HepG2 (cell line): ENCODE data around the gene BRI3BP. TPM values are rescaled to one million over a fixed set of nuclear protein-coding genes. Genes with fewer than 3 reads are reported as not detected.

Experiments used
- BHLHE40 ChIP-seq: IDR thresholded peaks from 2 replicates; pipeline ENCODE4 v1.6.1; 2011; ENCODE audit warnings: low read length, improper control_type of control experiment
- CEBPB ChIP-seq: IDR thresholded peaks from 2 replicates; pipeline ENCODE4 v1.6.1; 2011; ENCODE audit warnings: low read depth, low read length, improper control_type of control experiment, borderline replicate concordance
- EEA1 ChIP-seq: sonication (generic); formaldehyde crosslinking; IDR thresholded peaks from 2 replicates; pipeline ENCODE4 v1.5.1; 2020; ENCODE audit warnings: mild to moderate bottlenecking, missing genetic modification reagents, borderline replicate concordance
- FLYWCH1 ChIP-seq: sonication (generic); formaldehyde crosslinking; IDR thresholded peaks from 2 replicates; pipeline ENCODE4 v1.8.1; 2023; ENCODE audit warnings: mild to moderate bottlenecking, missing genetic modification reagents
- HNF4A ChIP-seq: sonication (generic); formaldehyde crosslinking; IDR thresholded peaks from 2 replicates; pipeline ENCODE4 v1.4.0; 2020; ENCODE audit warnings: missing genetic modification reagents
- HNRNPK ChIP-seq: fragments of 200-400 bp; formaldehyde crosslinking; IDR thresholded peaks from 2 replicates; pipeline ENCODE4 v1.6.1; 2018; ENCODE audit warnings: low read length, low read depth, moderate library complexity, mild to moderate bottlenecking; ENCODE audit not compliant: poor library complexity, severe bottlenecking
- MBD4 ChIP-seq: IDR thresholded peaks from 2 replicates; pipeline ENCODE4 v1.6.1; 2012; ENCODE audit warnings: low read length, inconsistent platforms, borderline replicate concordance
- NR2F1 ChIP-seq, 2 experiments: fragments of 450-650 bp in 1 of 2; formaldehyde crosslinking in 1 of 2; IDR thresholded peaks; 2 replicates each; pipeline versions ENCODE4 v1.5.0 to v1.6.1; 2016 to 2020; ENCODE audit warnings: mild to moderate bottlenecking in 1 of 2, missing compliant biosample characterization in 1 of 2, missing genetic modification reagents in 1 of 2, moderate library complexity in 1 of 2
- NR2F6 ChIP-seq, 2 experiments: IDR thresholded peaks; 2 replicates each; pipeline ENCODE4 v1.6.1; 2016; ENCODE audit warnings: antibody characterized with exemption in 1 of 2, mild to moderate bottlenecking in 1 of 2
- POLR2G ChIP-seq: fragments of 200-400 bp; formaldehyde crosslinking; IDR thresholded peaks from 2 replicates; pipeline ENCODE4 v1.6.1; 2018; ENCODE audit warnings: mild to moderate bottlenecking, low read depth, low read length, moderate library complexity
- RBFOX2 ChIP-seq: fragments of 200-400 bp; formaldehyde crosslinking; IDR thresholded peaks from 2 replicates; pipeline ENCODE4 v1.6.1; 2017; ENCODE audit warnings: low read depth, mild to moderate bottlenecking, low read length
- SNAI1 ChIP-seq: sonication (generic); formaldehyde crosslinking; IDR thresholded peaks from 2 replicates; pipeline ENCODE4 v1.5.0; 2020; ENCODE audit warnings: mild to moderate bottlenecking, missing genetic modification reagents, borderline replicate concordance
- ZFP36L1 ChIP-seq: sonication (generic); formaldehyde crosslinking; IDR thresholded peaks from 2 replicates; pipeline ENCODE4 v1.8.0; 2022; ENCODE audit warnings: mild to moderate bottlenecking, missing genetic modification reagents, moderate library complexity
- ZNF24 ChIP-seq: fragments of 450-650 bp; IDR thresholded peaks from 2 replicates; pipeline ENCODE4 v1.6.1; 2017; ENCODE audit warnings: antibody characterized with exemption, mild to moderate bottlenecking
- ZNF335 ChIP-seq: sonication (generic); formaldehyde crosslinking; IDR thresholded peaks from 2 replicates; pipeline ENCODE4 v1.4.0; 2020; ENCODE audit warnings: missing genetic modification reagents
- ZNF362 ChIP-seq: sonication (generic); formaldehyde crosslinking; IDR thresholded peaks from 2 replicates; pipeline ENCODE4 v1.4.0; 2020; ENCODE audit warnings: missing genetic modification reagents, mild to moderate bottlenecking, borderline replicate concordance
- ZNF460 ChIP-seq: sonication (generic); formaldehyde crosslinking; IDR thresholded peaks from 2 replicates; pipeline ENCODE4 v1.5.1; 2020; ENCODE audit warnings: missing genetic modification reagents, mild to moderate bottlenecking, borderline replicate concordance
- ZNF646 ChIP-seq: sonication (generic); formaldehyde crosslinking; IDR thresholded peaks from 2 replicates; pipeline ENCODE4 v1.9.0; 2021; ENCODE audit warnings: mild to moderate bottlenecking, missing genetic modification reagents
- ZNF709 ChIP-seq: sonication (generic); formaldehyde crosslinking; IDR thresholded peaks from 2 replicates; pipeline ENCODE4 v1.5.0; 2020; ENCODE audit warnings: mild to moderate bottlenecking, missing genetic modification reagents
- ZNF710 ChIP-seq: sonication (generic); formaldehyde crosslinking; IDR thresholded peaks from 2 replicates; pipeline ENCODE4 v1.5.0; 2020; ENCODE audit warnings: mild to moderate bottlenecking, missing genetic modification reagents, borderline replicate concordance
- ZNF781 ChIP-seq: sonication (generic); formaldehyde crosslinking; IDR thresholded peaks from 2 replicates; pipeline ENCODE4 v1.5.1; 2020; ENCODE audit warnings: borderline replicate concordance, mild to moderate bottlenecking, missing genetic modification reagents; ENCODE audit errors: not compliant biosample characterization
- polyA plus RNA-seq, 8 experiments: library from polyadenylated mRNA; depleted of rRNA in 3 of 8; stranded (reverse) in 7 of 8; unstranded in 1 of 8; fragments of >200 nt; fragmentation: Illumina TruSeq in 4 of 8; extraction: Trizol in 4 of 8; gene quantifications; 2 replicates each; pipeline versions ENCODE4 v1.2.1 to v1.2.3, GENCODE V29; 2011 to 2016; ENCODE audit warnings: low read depth in 4 of 8, missing spikeins in 1 of 8, mixed read lengths in 1 of 8; ENCODE audit not compliant: insufficient read depth in 1 of 8
- total RNA-seq, 5 experiments: library from RNA; depleted of rRNA; stranded (reverse); fragments of >200 nt; fragmentation: Illumina TruSeq; extraction: Trizol; gene quantifications; 2 replicates each; pipeline ENCODE4 v1.2.3, GENCODE V29; 2016; ENCODE audit warnings: low read depth in 1 of 5

The BRI3BP gene
- total and polyA plus RNA-seq, 2 of the 13 experiments (the other 11 are each of a cell fraction or from before 2014, with no cell fraction given): 7.5 to 21.1 TPM

- no peak for TF ChIP-seq ZNF781 (CRISPR knock-in tag)
- peak; percentile 32; the same call in 1 of the 2 replicates for TF ChIP-seq NR2F6 (IDR thresholded peaks at IDR 0.05)
- TF ChIP-seq NR2F6 (CRISPR knock-in tag; IDR thresholded peaks at IDR 0.05): no peak
- TF ChIP-seq ZNF646 (CRISPR knock-in tag): no peak
- TF ChIP-seq SNAI1: no peak
- no peak for TF ChIP-seq POLR2G
- no peak for TF ChIP-seq ZNF24
- TF ChIP-seq HNRNPK: no peak
- TF ChIP-seq RBFOX2: no peak
- no peak for TF ChIP-seq ZNF709 (CRISPR knock-in tag)
- no peak for TF ChIP-seq FLYWCH1 (CRISPR knock-in tag)
- TF ChIP-seq ZNF710 (CRISPR knock-in tag): no peak
- no peak for TF ChIP-seq ZNF362 (CRISPR knock-in tag)
- TF ChIP-seq CEBPB: no peak
- no peak for TF ChIP-seq MBD4
- TF ChIP-seq ZNF335 (CRISPR knock-in tag): no peak
- no peak for TF ChIP-seq ZFP36L1
- TF ChIP-seq EEA1 (CRISPR knock-in tag): no peak
- no peak for TF ChIP-seq NR2F1 (CRISPR knock-in tag; IDR thresholded peaks at IDR 0.05)
- TF ChIP-seq ZNF460 (CRISPR knock-in tag): no peak
- TF ChIP-seq BHLHE40: no peak
- no peak for TF ChIP-seq HNF4A (CRISPR knock-in tag)
These were observed 72.6 kb downstream of the BRI3BP start (continued) for GRCh38 chr12:125065919-125066570.
